Sigmoid colon (tissue), 4 donors: ENCODE measurements around the gene NAALADL2.

ENCODE experiments used
- CTCF ChIP-seq, 4 experiments: fragments of 450-650 bp in 3 of 4; fragments of 200-600 bp in 1 of 4; IDR thresholded peaks; one replicate each; pipeline ENCODE4 v1.5.1; 2016 to 2019; ENCODE audit warnings: antibody characterized with exemption in 4 of 4, mild to moderate bottlenecking in 3 of 4, moderate library complexity in 2 of 4
- POLR2A ChIP-seq, 2 donors: fragments of 450-650 bp; IDR thresholded peaks; one replicate each; pipeline ENCODE4 v1.6.1; 2016; ENCODE audit warnings: antibody characterized with exemption in 2 of 2, mild to moderate bottlenecking in 2 of 2, moderate library complexity in 2 of 2
- POLR2AphosphoS5 ChIP-seq, 4 donors: sonication (generic); formaldehyde crosslinking; IDR thresholded peaks; one replicate each; pipeline ENCODE4 v1.6.1; 2017; ENCODE audit warnings: antibody characterized with exemption in 4 of 4

- TF ChIP-seq CTCF (IDR thresholded peaks at IDR 0.05) (no peak), POLR2A (IDR thresholded peaks at IDR 0.05) (no peak), POLR2AphosphoS5 (IDR thresholded peaks at IDR 0.05) (no peak)
These were observed 872.9 kb downstream of the NAALADL2 start for GRCh38 chr3:175732017-175732416.
